Measurements from ENCODE around the gene JUNB. TPM values are rescaled to one million over a fixed set of nuclear protein-coding genes. Genes with fewer than 3 reads are reported as not detected.

The JUNB gene
- total and polyA plus RNA-seq, 2 of the 13 experiments (the other 11 are each of a cell fraction or from before 2014, with no cell fraction given) = 7.7 to 8.2 TPM

GRCh38 chr19:12789904-12790619, 1.2 kb upstream of the JUNB start (continued):
- TF ChIP-seq ZNF331 (CRISPR knock-in tag; IDR thresholded peaks at IDR 0.05) (no peak), ZNF747 (CRISPR knock-in tag; IDR thresholded peaks at IDR 0.05; ENCODE audit: borderline replicate concordance) (no peak), MTF2 (CRISPR knock-in tag; IDR thresholded peaks at IDR 0.05; ENCODE audit: borderline replicate concordance) (no peak; the same call in 1 of the 2 replicates), ZNF775 (CRISPR knock-in tag; IDR thresholded peaks at IDR 0.05; ENCODE audit: borderline replicate concordance) (no peak), ETV6 (CRISPR knock-in tag; conservative IDR thresholded peaks at IDR 0.05) (no peak), SMC3 (IDR thresholded peaks at IDR 0.05; ENCODE audit: low read length) (no peak), ZNF572 (CRISPR knock-in tag; IDR thresholded peaks at IDR 0.05) (no peak), EEA1 (CRISPR knock-in tag; IDR thresholded peaks at IDR 0.05; ENCODE audit: borderline replicate concordance) (no peak), BRD4 (CRISPR knock-in tag; IDR thresholded peaks at IDR 0.05) (no peak), TRAFD1 (CRISPR knock-in tag; IDR thresholded peaks at IDR 0.05; ENCODE audit: borderline replicate concordance) (no peak), DRAP1 (CRISPR knock-in tag; IDR thresholded peaks at IDR 0.05) (peak; percentile 44; the same call in 1 of the 2 replicates), ZNF713 (CRISPR knock-in tag; IDR thresholded peaks at IDR 0.05) (no peak), TAF1 (CRISPR knock-in tag; IDR thresholded peaks at IDR 0.05) (peak; percentile 56; the same call in 1 of the 2 replicates), SNRNP70 (IDR thresholded peaks at IDR 0.05; ENCODE audit: low read depth, low read length) (no peak), ZNF567 (CRISPR knock-in tag; IDR thresholded peaks at IDR 0.05; ENCODE audit: borderline replicate concordance) (no peak), NPAS2 (CRISPR knock-in tag; IDR thresholded peaks at IDR 0.05; ENCODE audit: borderline replicate concordance) (no peak), ZNF280D (CRISPR knock-in tag; IDR thresholded peaks at IDR 0.05) (no peak), ZHX2 (IDR thresholded peaks at IDR 0.05; ENCODE audit: low read depth) (peak; percentile 47; the same call in 1 of the 2 replicates), ZHX2 (CRISPR knock-in tag; IDR thresholded peaks at IDR 0.05; ENCODE audit: borderline replicate concordance) (no peak)

Measured in HepG2 (cell line).